Measurements from ENCODE around the gene CKAP4. TPM values are rescaled to one million over a fixed set of nuclear protein-coding genes. Genes with fewer than 3 reads are reported as not detected.
A peak's percentile ranks its signal among the peaks of the same experiment; 100 is the strongest.

CKAP4 gene
- total RNA-seq, 4 donors from 2014 or later, result 15.5 to 24.5 (median 21.0) TPM

GRCh38 chr12:106246891-106247673, 738 bp downstream of the CKAP4 start:
- DNase-seq, result peak; percentile 44 to 77 (median 76)
- peak in 1 of 6 experiments; percentile 16 for TF ChIP-seq CTCF (IDR thresholded peaks at IDR 0.05)
- TF ChIP-seq POLR2A (IDR thresholded peaks at IDR 0.05), result no peak
- Histone ChIP-seq H3K4me3 (peak overlapping the region; percentile 66 to 92 (median 82)), H3K27ac (peak overlapping the region; percentile 95 to 99 (median 97)), H3K9me3 (peaks cover 0 to 3% (median 0%) of the 10 kb centered on the region in 4 donors), H3K27me3 (no peaks in the 10 kb centered on the region), H3K4me1 (peaks cover 0 to 30% (median 8%) of the 10 kb centered on the region in 4 donors), H3K36me3 (no peaks in the 10 kb centered on the region)

GRCh38 chr12:106245767-106246166, 2.1 kb downstream of the CKAP4 start:
- peak in 1 of 2 donors; percentile 19 for TF ChIP-seq POLR2A (IDR thresholded peaks at IDR 0.05)
- no peak for TF ChIP-seq CTCF (IDR thresholded peaks at IDR 0.05)
- Histone ChIP-seq H3K36me3 (no peaks in the 10 kb centered on the region), H3K4me1 (peaks cover 0 to 30% (median 8%) of the 10 kb centered on the region in 4 donors), H3K9me3 (peaks cover 0 to 3% (median 0%) of the 10 kb centered on the region in 4 donors), H3K27ac (peak overlapping the region in 3 of 4 donors; percentile 23 to 99 (median 96)), H3K27me3 (no peaks in the 10 kb centered on the region), H3K4me3 (peak overlapping the region in 1 of 4 donors; percentile 92)
- peak in 2 of 3 donors; percentile 73 to 74 for DNase-seq

- no peak for TF ChIP-seq CTCF (IDR thresholded peaks at IDR 0.05)
- TF ChIP-seq POLR2A (IDR thresholded peaks at IDR 0.05), result no peak
- Histone ChIP-seq H3K27ac (no peak overlapping the region), H3K27me3 (no peaks in the 10 kb centered on the region), H3K4me1 (peaks cover 0 to 28% (median 8%) of the 10 kb centered on the region in 4 donors), H3K36me3 (peaks cover 0 to 19% (median 0%) of the 10 kb centered on the region in 3 donors), H3K9me3 (peaks cover 0 to 3% (median 0%) of the 10 kb centered on the region in 4 donors), H3K4me3 (no peak overlapping the region)
- DNase-seq, result no peak
Observed at GRCh38 chr12:106243620-106244019, 4.2 kb downstream of the CKAP4 start.

GRCh38 chr12:106240821-106241220, 7.0 kb downstream of the CKAP4 start:
- TF ChIP-seq CTCF (IDR thresholded peaks at IDR 0.05) (no peak), POLR2A (IDR thresholded peaks at IDR 0.05) (no peak)
- peaks cover 0 to 11% (median 0%) of the 10 kb centered on the region in 4 donors for H3K4me1 ChIP-seq
- H3K36me3 ChIP-seq, result peaks cover 0 to 21% (median 0%) of the 10 kb centered on the region in 3 donors
- H3K4me3 ChIP-seq, result no peak overlapping the region
- no peak for DNase-seq
- no peaks in the 10 kb centered on the region for H3K9me3 ChIP-seq
- no peaks in the 10 kb centered on the region for H3K27me3 ChIP-seq
- H3K27ac ChIP-seq, result no peak overlapping the region

- Histone ChIP-seq H3K4me1 (peaks cover 0 to 3% (median 0%) of the 10 kb centered on the region in 4 donors), H3K9me3 (no peaks in the 10 kb centered on the region), H3K27me3 (no peaks in the 10 kb centered on the region), H3K27ac (no peak overlapping the region), H3K4me3 (no peak overlapping the region), H3K36me3 (peaks cover 0 to 21% (median 0%) of the 10 kb centered on the region in 3 donors)
- no peak for DNase-seq
- no peak for TF ChIP-seq POLR2A (IDR thresholded peaks at IDR 0.05)
- TF ChIP-seq CTCF (IDR thresholded peaks at IDR 0.05), result no peak
Observed at GRCh38 chr12:106239951-106240335, 7.9 kb downstream of the CKAP4 start.

All from Peyer's patch (tissue), 4 donors.